Thoracic aorta (tissue), 2 donors: Measurements from ENCODE around the gene SREBF1. TPM values are rescaled to one million over a fixed set of nuclear protein-coding genes. Genes with fewer than 3 reads are reported as not detected.

Experiments used
- ATAC-seq: fragments of 150-250 bp; one replicate; pipeline ENCODE4 v1.8.0; 2017; ENCODE audit warnings: low read depth; ENCODE audit not compliant: insufficient number of reproducible peaks, low FRiP score
- DNase-seq: peaks from one replicate; pipeline ENCODE4 v3.0.0-alpha.2; 2020; ENCODE audit warnings: low spot score
- H3K27ac ChIP-seq, 2 donors: fragments of 200-600 bp; sonication (generic); 1 replicate in 1 of 2; 2 replicates in 1 of 2; pipeline ENCODE4 v1.5.1; 2016; ENCODE audit warnings: mild to moderate bottlenecking in 2 of 2, moderate library complexity in 2 of 2
- H3K27me3 ChIP-seq: fragments of 200-600 bp; sonication (generic); replicated peaks from 2 replicates; pipeline ENCODE4 v1.6.0; 2016; ENCODE audit warnings: mild to moderate bottlenecking; ENCODE audit not compliant: insufficient read depth
- H3K36me3 ChIP-seq: fragments of 200-600 bp; sonication (generic); one replicate; pipeline ENCODE4 v1.5.1; 2016
- H3K4me1 ChIP-seq, 2 donors: fragments of 200-600 bp; sonication (generic); 1 replicate in 1 of 2; 2 replicates in 1 of 2; pipeline versions ENCODE4 v1.5.1 to v1.6.0; 2016; ENCODE audit warnings: low read depth in 2 of 2, mild to moderate bottlenecking in 1 of 2; ENCODE audit not compliant: control insufficient read depth in 1 of 2
- H3K4me3 ChIP-seq: fragments of 200-600 bp; sonication (generic); 2 replicates; pipeline ENCODE4 v1.5.1; 2016; ENCODE audit warnings: mild to moderate bottlenecking
- H3K9me3 ChIP-seq: fragments of 200-600 bp; sonication (generic); 2 replicates; pipeline ENCODE4 v1.5.1; 2016
- CTCF ChIP-seq: fragments of 200-600 bp; sonication (generic); IDR thresholded peaks from one replicate; pipeline ENCODE4 v1.5.1; 2019; ENCODE audit warnings: antibody characterized with exemption
- total RNA-seq, 2 donors: library from RNA; depleted of rRNA; stranded (reverse); fragments of >200 nt; gene quantifications; one replicate each; pipeline versions ENCODE4 v1.1.0 to v1.2.3, GENCODE V29; 2016

SREBF1 gene
- total RNA-seq, 2 donors from 2014 or later, result 56.2 to 64.2 TPM

- Histone ChIP-seq H3K4me3 (no peak overlapping the region), H3K9me3 (no peaks in the 10 kb centered on the region), H3K27ac (no peak overlapping the region), H3K36me3 (peaks cover 8% of the 10 kb centered on the region), H3K4me1 (no peaks in the 10 kb centered on the region), H3K27me3 (no peaks in the 10 kb centered on the region)
- DNase-seq (no peak), ATAC-seq (no peak)
- TF ChIP-seq CTCF, result no peak
These were observed 42.4 kb downstream of the SREBF1 start for GRCh38 chr17:17794382-17794781.

- no peak for TF ChIP-seq CTCF
- no peak for DNase-seq
- Histone ChIP-seq H3K4me3 (no peak overlapping the region), H3K4me1 (no peaks in the 10 kb centered on the region), H3K27me3 (no peaks in the 10 kb centered on the region), H3K27ac (no peak overlapping the region), H3K36me3 (peaks cover 8% of the 10 kb centered on the region), H3K9me3 (no peaks in the 10 kb centered on the region)
- ATAC-seq, result no peak
These were observed 43.2 kb downstream of the SREBF1 start for GRCh38 chr17:17793378-17794214.

GRCh38 chr17:17792551-17793377 is 44.0 kb downstream of the SREBF1 start:
- no peak overlapping the region for H3K4me3 ChIP-seq
- no peaks in the 10 kb centered on the region for H3K4me1 ChIP-seq
- DNase-seq (no peak), ATAC-seq (no peak)
- H3K36me3 ChIP-seq, result peaks cover 3% of the 10 kb centered on the region
- H3K9me3 ChIP-seq, result no peaks in the 10 kb centered on the region
- no peak for TF ChIP-seq CTCF
- no peak overlapping the region for H3K27ac ChIP-seq
- H3K27me3 ChIP-seq, result no peaks in the 10 kb centered on the region

GRCh38 chr17:17792037-17792550 is 44.7 kb downstream of the SREBF1 start:
- Histone ChIP-seq H3K27ac (no peak overlapping the region), H3K36me3 (peaks cover 3% of the 10 kb centered on the region), H3K27me3 (no peaks in the 10 kb centered on the region), H3K4me1 (no peaks in the 10 kb centered on the region), H3K9me3 (no peaks in the 10 kb centered on the region), H3K4me3 (no peak overlapping the region)
- no peak for DNase-seq
- no peak for TF ChIP-seq CTCF
- no peak for ATAC-seq
